Neural progenitor cell (in vitro differentiated cells): Measurements from ENCODE around the gene DDB1. TPM values are rescaled to one million over a fixed set of nuclear protein-coding genes. Genes with fewer than 3 reads are reported as not detected.
"Not testable (repeated sequence)": the region's sequence is repeated elsewhere in the genome, so short reads cannot be mapped to it uniquely, and the experiment has no call there.

Experiments
- DNase-seq: peaks from one replicate; pipeline ENCODE4 v3.0.0-alpha.2; 2016; ENCODE audit warnings: low spot score
- H2AFZ ChIP-seq: fragments of 200-600 bp; sonication (generic); replicated peaks from 2 replicates; pipeline ENCODE4 v1.6.1; 2016; ENCODE audit warnings: antibody characterized with exemption
- H3F3A ChIP-seq: fragments of 200-600 bp; sonication (generic); 2 replicates; pipeline ENCODE4 v1.6.1; 2016; ENCODE audit warnings: antibody characterized with exemption, low read depth
- H3K27ac ChIP-seq: fragments of 200-600 bp; sonication (generic); 2 replicates; pipeline ENCODE4 v1.5.1; 2016; ENCODE audit warnings: mild to moderate bottlenecking
- H3K27me3 ChIP-seq: fragments of 200-600 bp; sonication (generic); 2 replicates; pipeline ENCODE4 v1.6.1; 2016; ENCODE audit warnings: mild to moderate bottlenecking, moderate library complexity
- H3K36me3 ChIP-seq: fragments of 200-600 bp; sonication (generic); 2 replicates; pipeline ENCODE4 v1.5.1; 2016
- H3K4me1 ChIP-seq: fragments of 200-600 bp; sonication (generic); 2 replicates; pipeline ENCODE4 v1.6.1; 2016; ENCODE audit warnings: mixed run types
- H3K4me2 ChIP-seq: fragments of 200-600 bp; sonication (generic); 2 replicates; pipeline ENCODE4 v1.6.1; 2016
- H3K4me3 ChIP-seq: fragments of 200-600 bp; sonication (generic); 2 replicates; pipeline ENCODE4 v1.5.1; 2016
- H3K79me2 ChIP-seq: fragments of 200-600 bp; sonication (generic); 2 replicates; pipeline ENCODE4 v1.6.1; 2016; ENCODE audit warnings: low read depth
- H3K9ac ChIP-seq: fragments of 200-600 bp; sonication (generic); 2 replicates; pipeline ENCODE4 v1.6.1; 2016
- H3K9me3 ChIP-seq: fragments of 200-600 bp; sonication (generic); 2 replicates; pipeline ENCODE4 v1.5.1; 2016; ENCODE audit warnings: low read depth
- H4K20me1 ChIP-seq: fragments of 200-600 bp; sonication (generic); 2 replicates; pipeline ENCODE4 v1.6.1; 2016; ENCODE audit warnings: low read depth
- H3K27ac Mint-ChIP-seq: 3 replicates; pipeline ENCODE4 v1.8.0; 2021; ENCODE audit warnings: mixed read lengths
- H3K27me3 Mint-ChIP-seq: 2 replicates; pipeline ENCODE4 v1.8.0; 2022; ENCODE audit warnings: low read depth, mild to moderate bottlenecking, inconsistent platforms, moderate library complexity, mixed read lengths; ENCODE audit not compliant: insufficient read depth
- H3K36me3 Mint-ChIP-seq: 3 replicates; pipeline ENCODE4 v1.8.0; 2021; ENCODE audit warnings: mixed read lengths
- H3K4me1 Mint-ChIP-seq: 3 replicates; pipeline ENCODE4 v1.8.0; 2021; ENCODE audit warnings: mixed read lengths
- H3K4me3 Mint-ChIP-seq: 3 replicates; pipeline ENCODE4 v1.8.0; 2021; ENCODE audit warnings: mild to moderate bottlenecking, moderate library complexity, mixed read lengths
- H3K9me3 Mint-ChIP-seq: 3 replicates; pipeline ENCODE4 v1.8.0; 2020; ENCODE audit warnings: mixed read lengths
- EZH2 ChIP-seq: fragments of 200-600 bp; sonication (generic); IDR thresholded peaks from 2 replicates; pipeline ENCODE4 v1.6.1; 2017; ENCODE audit warnings: antibody characterized with exemption, mild to moderate bottlenecking, moderate library complexity
- total RNA-seq: library from RNA; depleted of rRNA; stranded (reverse); fragments of >200 nt; gene quantifications from 2 replicates; pipeline ENCODE4 v1.2.3, GENCODE V29; 2015; ENCODE audit warnings: low replicate concordance
- TF ChIP-seq, protein P1 (sequence below): fragments of 200-600 bp; sonication (generic); IDR thresholded peaks from 2 replicates; pipeline ENCODE4 v1.5.1; 2017; ENCODE audit warnings: antibody characterized with exemption, mild to moderate bottlenecking

DDB1 gene
- total RNA-seq, 1 donor from 2014 or later, result 275 TPM

DNA sequence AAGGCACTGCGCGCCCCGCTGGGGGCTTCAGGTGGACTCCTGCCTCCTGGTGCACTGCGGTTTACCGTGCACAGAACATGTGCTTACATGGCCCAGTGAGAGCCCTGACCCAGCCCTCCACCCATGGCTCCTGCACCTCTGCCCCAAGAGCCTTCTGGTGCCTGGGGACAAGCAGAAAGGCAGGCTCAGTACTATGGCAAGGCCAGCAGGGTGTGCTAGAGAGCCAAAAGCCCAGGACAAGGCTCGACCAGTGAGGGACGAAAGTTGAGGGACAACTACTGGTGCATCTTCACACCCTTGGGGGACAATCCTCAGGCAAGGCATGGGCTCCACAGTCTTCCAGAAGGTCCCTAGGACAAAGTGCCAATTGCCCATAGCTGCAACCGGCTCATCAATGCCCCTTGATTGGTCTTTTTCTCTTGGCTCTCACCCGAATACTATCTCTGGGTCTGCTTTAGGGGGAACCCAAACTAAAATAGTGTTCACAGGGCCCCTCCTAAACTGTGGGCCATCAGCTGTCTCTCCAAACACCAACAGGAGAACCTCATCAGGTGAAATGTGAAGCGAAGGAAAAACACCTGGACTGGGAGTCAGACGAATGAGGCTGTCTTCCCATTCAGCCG, 78.4 kb downstream of the DDB1 start:
- H3K4me1 Mint-ChIP-seq, result peaks cover 14% of the 10 kb centered on the region
- peak overlapping the region; percentile 86 for H2AFZ ChIP-seq

DNA sequence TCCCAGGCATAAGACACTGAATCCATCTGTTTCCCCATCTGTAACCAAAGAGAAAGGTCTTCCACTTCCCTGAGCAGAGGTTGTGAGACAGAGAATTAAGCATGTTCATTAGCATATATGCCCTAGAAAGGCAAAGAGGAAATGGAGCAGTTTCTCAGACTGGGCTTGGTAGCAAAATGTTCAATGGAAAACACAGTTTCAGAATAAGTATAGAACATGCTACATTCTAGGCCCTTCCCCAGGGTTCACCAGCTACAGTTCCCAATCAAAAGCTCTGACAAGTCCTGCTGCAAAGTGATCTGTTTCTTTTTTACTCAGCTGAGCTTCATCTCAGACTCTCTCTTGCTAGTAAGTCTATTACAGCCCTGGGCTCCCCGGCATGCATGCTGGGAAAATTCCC, 80.6 kb downstream of the DDB1 start:
- not testable (repeated sequence) for H3K4me1 ChIP-seq, H3K9me3 Mint-ChIP-seq, H2AFZ ChIP-seq, H3K9me3 ChIP-seq, H3K4me3 ChIP-seq, H3K27me3 Mint-ChIP-seq, H3F3A ChIP-seq, H3K4me3 Mint-ChIP-seq, H3K36me3 Mint-ChIP-seq, H3K27ac ChIP-seq, DNase-seq, H3K9ac ChIP-seq, H3K36me3 ChIP-seq, H3K4me2 ChIP-seq, H3K79me2 ChIP-seq, H3K27ac Mint-ChIP-seq, H3K27me3 ChIP-seq, H4K20me1 ChIP-seq
- peaks cover 14% of the 10 kb centered on the region for H3K4me1 Mint-ChIP-seq

More for the DNA sequence above, 78.4 kb downstream of the DDB1 start:
- Mint-ChIP-seq H3K4me3 (no peak overlapping the region), H3K27me3 (peaks cover 4% of the 10 kb centered on the region), H3K36me3 (no peaks in the 10 kb centered on the region), H3K9me3 (no peaks in the 10 kb centered on the region), H3K27ac (no peak overlapping the region)
- TF ChIP-seq, protein P1, sequence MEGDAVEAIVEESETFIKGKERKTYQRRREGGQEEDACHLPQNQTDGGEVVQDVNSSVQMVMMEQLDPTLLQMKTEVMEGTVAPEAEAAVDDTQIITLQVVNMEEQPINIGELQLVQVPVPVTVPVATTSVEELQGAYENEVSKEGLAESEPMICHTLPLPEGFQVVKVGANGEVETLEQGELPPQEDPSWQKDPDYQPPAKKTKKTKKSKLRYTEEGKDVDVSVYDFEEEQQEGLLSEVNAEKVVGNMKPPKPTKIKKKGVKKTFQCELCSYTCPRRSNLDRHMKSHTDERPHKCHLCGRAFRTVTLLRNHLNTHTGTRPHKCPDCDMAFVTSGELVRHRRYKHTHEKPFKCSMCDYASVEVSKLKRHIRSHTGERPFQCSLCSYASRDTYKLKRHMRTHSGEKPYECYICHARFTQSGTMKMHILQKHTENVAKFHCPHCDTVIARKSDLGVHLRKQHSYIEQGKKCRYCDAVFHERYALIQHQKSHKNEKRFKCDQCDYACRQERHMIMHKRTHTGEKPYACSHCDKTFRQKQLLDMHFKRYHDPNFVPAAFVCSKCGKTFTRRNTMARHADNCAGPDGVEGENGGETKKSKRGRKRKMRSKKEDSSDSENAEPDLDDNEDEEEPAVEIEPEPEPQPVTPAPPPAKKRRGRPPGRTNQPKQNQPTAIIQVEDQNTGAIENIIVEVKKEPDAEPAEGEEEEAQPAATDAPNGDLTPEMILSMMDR, result peak; percentile 79
- no peak for TF ChIP-seq EZH2
- Histone ChIP-seq H3K27me3 (no peaks in the 10 kb centered on the region), H3K9me3 (no peaks in the 10 kb centered on the region), H3K4me2 (no peak overlapping the region), H3K79me2 (no peaks in the 10 kb centered on the region), H4K20me1 (no peaks in the 10 kb centered on the region), H3F3A (no peaks in the 10 kb centered on the region), H3K36me3 (no peaks in the 10 kb centered on the region), H3K4me1 (no peaks in the 10 kb centered on the region), H3K4me3 (no peak overlapping the region), H3K27ac (no peak overlapping the region), H3K9ac (no peak overlapping the region)
- peak; percentile 72 for DNase-seq

DNA sequence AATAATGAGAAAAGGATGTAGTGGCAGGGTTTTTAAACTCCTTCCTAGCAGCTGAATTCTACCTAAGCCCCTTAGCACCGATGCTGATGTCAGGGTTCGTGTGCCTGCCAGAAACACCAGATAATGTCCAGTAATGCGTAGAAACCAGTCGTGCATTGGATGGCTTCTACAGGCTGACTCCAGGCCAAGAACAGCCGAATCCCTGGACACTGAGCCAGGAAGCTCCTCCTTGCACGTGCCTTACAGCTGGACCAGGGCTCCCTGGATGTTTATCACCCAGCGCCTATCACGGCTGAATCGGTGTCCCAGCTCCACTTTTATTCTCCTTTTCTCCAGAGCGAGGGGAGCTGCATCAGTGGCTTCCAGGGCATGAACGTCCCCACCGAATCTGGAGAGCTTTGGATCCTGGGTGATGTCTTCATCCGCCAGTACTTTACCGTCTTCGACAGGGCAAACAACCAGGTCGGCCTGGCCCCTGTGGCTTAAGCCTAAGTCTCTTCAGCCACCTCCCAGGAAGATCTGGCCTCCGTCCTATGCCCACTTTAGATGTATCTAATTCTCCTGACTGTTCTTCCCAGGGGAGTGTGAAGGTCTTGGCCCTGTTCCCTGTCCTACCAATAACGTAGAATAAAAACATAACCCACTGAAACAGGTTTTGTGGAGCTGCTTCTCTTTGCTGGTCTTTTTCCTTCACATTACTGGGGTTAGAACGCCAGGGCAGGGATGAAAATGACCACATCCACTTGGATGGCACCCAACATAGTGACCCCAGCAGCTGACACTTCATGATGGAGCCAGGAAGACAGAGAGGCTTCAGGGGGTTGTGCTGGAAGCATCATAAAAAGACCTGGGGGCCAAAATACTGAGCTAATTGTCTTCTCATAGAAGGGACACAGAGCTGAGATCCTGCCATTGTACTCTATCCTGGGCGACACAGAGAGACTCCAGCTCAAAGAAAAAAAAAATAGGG, 81.8 kb downstream of the DDB1 start:
- H3K27ac Mint-ChIP-seq, result not testable (repeated sequence)

More for the DNA sequence above, 81.8 kb downstream of the DDB1 start:
- peaks cover 17% of the 10 kb centered on the region for H3K4me1 Mint-ChIP-seq
- not testable (repeated sequence) for H3K9me3 Mint-ChIP-seq, H3K27me3 Mint-ChIP-seq, H3K4me3 Mint-ChIP-seq, H3K79me2 ChIP-seq, H2AFZ ChIP-seq, H3K9ac ChIP-seq, H3K36me3 ChIP-seq, H3K27ac ChIP-seq, H3K4me2 ChIP-seq, DNase-seq, H3K9me3 ChIP-seq, H3K4me1 ChIP-seq, H4K20me1 ChIP-seq, H3F3A ChIP-seq, H3K4me3 ChIP-seq, H3K27me3 ChIP-seq, H3K36me3 Mint-ChIP-seq

Other genes with a start within 250 kb of the DDB1 start
- not detected in 2 replicates for gene CD5, start 230.6 kb downstream of the DDB1 start, total RNA-seq
- 9.9 and 19.9 TPM in 2 replicates for gene VPS37C, start 171.7 kb downstream of the DDB1 start, total RNA-seq
- gene PGA3, start 129.6 kb downstream of the DDB1 start, total RNA-seq, result 0.28 TPM in 1 of 2 replicates, not detected in the other
- 0.31 and 0.41 TPM in 2 replicates for gene PGA4, start 110.8 kb downstream of the DDB1 start, total RNA-seq
- 0.19 TPM in 1 of 2 replicates, not detected in the other for gene PGA5, start 91.9 kb downstream of the DDB1 start, total RNA-seq
- 5.1 and 7.0 TPM in 2 replicates for gene VWCE, start 37.8 kb downstream of the DDB1 start, total RNA-seq
- 27.3 and 79.3 TPM in 2 replicates for gene TKFC, start 123 bp upstream of the DDB1 start, total RNA-seq
- 12.1 and 18.2 TPM in 2 replicates for gene CYB561A3, start 28.8 kb upstream of the DDB1 start, total RNA-seq
- gene TMEM138, start 29.3 kb upstream of the DDB1 start, total RNA-seq, result 30.7 and 37.6 TPM in 2 replicates
- gene TMEM216, start 59.5 kb upstream of the DDB1 start, total RNA-seq, result 32.0 and 37.8 TPM in 2 replicates
- gene CPSF7, start 96.9 kb upstream of the DDB1 start, total RNA-seq, result 60.7 and 71.9 TPM in 2 replicates
- 27.4 and 37.7 TPM in 2 replicates for gene SDHAF2, start 97.0 kb upstream of the DDB1 start, total RNA-seq
- 0.74 TPM in 1 of 2 replicates, not detected in the other for gene LRRC10B, start 175.6 kb upstream of the DDB1 start, total RNA-seq
- gene SYT7, start 248.0 kb upstream of the DDB1 start, total RNA-seq, result 0.73 and 4.4 TPM in 2 replicates